Stimulated activated CD4-positive, alpha-beta T cell treated with anti-CD3 and anti-CD28 coated beads, TNF-alpha, amount 100 ng/mL, for 4 hours (primary cell): ENCODE results near the gene SIPA1L3.

Experiments
- DNase-seq, 3 experiments: peaks; one replicate each; pipeline ENCODE4 v3.0.0-alpha.2; 2020; ENCODE audit warnings: low read depth in 3 of 3

The SIPA1L3 gene

DNA sequence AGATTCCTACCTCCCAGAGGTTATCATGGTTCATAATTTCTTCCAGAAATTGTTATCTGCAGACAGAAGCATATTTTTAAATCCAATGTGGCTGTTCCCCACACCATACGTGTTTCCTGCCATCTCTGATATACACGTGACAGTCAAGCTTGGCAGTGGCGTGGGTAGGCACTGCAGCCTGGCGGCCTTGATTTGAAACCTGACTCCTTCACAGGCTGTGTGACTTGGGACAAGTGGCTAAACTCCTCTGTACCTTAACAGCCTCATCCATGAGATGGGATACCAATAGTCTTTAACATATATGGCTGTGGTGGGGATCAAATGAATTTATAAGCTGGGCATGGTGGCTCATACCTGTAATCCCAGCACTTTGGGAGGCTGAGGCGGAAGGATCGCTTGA lies 283.8 kb downstream of the SIPA1L3 start:
- no peak for DNase-seq

DNA sequence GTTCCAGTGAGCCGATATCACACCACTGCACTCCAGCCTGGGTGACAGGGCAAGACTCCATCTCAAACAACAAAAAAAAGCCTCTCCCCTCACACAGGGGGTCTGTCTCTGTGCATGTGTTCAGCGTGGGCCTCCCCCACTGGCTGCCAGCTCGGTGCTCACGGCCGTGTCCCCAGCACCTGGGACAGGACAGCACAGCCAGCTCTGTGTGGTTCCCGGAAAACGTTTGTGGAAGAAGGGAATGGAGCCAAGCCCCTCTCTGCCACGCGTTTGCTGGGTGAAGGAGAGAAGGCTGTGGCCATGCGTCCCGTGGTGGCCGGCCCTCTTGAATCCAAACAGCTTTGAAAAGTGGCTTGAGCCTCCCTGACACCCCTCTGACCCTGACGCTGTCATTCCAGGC lies 284.7 kb downstream of the SIPA1L3 start:
- DNase-seq, result no peak

DNA sequence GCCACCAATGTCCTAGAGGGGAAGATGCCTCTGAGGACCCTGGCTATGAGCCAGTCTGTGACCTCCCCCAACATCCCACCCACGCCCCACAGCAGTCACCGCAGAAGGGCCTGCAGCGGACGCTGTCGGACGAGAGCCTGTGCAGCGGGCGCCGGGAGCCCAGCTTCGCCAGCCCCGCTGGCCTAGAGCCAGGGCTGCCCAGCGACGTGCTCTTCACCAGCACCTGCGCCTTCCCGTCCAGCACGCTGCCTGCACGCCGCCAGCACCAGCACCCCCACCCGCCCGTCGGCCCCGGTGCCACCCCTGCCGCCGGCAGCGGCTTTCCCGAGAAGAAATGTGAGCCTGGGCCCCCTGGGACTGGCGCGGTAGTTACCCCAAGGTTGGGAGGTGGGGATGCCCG lies 286.4 kb downstream of the SIPA1L3 start:
- DNase-seq, result no peak

DNA sequence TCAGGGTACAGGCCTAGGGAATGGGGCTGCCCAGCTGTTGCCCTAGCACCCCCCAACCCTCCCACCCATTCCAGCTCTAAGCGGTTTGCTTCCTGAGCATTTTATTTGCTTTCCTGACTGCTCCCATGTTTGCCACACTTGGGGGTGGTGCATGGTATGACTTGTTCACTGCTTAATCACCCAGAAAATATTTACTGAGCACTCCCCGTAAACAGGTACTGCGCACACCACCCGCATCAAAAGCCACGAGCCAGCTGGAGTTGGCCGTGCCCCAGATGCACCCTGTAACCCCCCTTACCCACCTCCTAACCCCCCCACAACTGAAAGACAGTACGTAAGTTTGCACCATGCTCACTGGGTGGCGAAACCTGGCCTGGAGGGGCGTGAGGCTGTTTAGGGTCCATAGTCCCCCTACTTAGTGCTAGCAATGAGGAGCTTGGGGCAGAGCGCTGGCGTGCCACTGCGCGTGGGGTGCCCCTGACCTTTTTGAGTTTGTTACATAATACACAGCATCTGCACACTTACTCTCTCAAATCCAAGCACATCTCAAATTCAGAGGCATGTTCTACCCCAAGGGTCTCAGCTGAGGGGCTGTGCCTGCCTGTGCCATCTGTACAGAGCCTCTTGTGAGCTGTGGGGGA lies 287.2 kb downstream of the SIPA1L3 start:
- no peak for DNase-seq

DNA sequence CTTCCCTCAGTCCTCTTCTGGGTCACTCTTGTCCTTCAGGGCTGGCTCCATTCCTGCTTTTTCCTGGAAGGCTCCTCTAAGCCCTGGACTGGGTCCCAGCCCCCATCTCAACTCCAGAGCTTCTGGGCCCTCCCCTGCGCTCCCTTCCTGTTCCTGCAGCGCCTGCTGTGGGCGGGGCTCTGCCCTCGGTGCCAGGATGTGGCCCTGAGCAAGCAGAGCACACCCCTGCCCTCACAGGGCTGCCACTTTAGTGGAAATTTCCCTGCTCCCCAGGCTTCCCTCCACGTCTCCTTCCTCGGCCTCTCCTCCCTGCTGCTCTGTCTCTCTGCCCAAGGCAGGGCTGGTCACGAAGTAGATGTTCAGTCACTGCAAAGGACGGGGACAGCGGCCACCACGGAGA lies 288.2 kb downstream of the SIPA1L3 start:
- no peak for DNase-seq

DNA sequence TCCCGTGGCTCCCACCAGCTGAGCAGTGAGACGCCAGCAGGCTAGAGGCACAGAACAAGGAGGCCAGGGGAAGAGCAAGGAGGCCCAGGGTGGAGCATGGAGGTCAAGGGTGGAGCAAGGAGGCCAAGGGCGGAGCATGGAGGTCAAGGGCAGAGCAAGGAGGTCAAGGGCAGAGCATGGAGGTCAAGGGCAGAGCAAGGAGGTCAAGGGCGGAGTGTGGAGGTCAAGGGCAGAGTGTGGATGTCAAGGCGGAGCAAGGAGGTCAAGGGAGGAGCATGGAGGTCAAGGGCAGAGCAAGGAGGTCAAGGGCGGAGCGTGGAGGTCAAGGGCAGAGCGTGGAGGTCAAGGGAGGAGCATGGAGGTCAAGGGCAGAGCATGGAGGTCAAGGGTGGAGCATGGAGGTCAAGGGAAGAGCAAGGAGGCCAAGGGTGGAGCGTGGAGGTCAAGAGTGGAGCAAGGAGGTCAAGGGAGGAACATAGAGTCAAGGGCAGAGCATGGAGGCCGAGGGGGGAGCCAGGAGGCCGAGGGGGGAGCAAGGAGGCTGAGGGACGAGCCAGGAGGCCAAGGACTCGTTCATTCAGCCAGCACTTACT lies 289.3 kb downstream of the SIPA1L3 start:
- no peak for DNase-seq

DNA sequence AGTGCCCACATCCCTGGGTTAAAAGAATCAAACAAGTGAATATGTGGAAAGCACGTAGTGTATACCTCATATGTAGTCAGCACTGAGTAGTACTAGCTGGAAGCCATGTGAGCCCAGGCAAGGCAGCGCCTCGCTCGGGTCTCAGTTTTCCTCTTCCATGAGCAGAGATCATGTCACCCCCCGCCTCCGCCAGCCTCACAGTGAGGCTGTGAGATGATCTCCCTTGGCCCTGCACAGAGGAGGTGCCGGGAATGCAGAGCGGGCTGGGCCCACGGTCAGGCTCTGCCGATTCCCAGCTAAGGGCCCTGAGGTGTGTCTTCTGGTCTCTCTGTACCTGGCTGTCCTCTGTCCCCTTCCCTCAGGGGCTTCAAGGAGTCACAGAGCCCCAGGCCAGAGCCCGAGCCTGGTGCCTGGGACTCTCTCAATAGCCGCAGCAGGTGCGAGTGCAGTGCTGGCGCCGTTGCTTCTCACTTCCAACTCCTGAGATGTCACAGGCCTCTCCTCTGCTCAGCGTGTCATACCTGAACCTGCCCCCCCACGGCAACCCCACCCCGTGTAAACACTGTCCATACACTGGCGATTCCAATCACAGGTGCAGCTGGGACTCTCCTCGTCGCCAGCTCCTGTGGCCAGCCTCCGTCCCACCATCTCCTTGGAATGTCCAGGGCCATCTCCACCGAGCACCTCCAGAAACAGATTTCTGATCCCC lies 290.1 kb downstream of the SIPA1L3 start:
- DNase-seq, result no peak

DNA sequence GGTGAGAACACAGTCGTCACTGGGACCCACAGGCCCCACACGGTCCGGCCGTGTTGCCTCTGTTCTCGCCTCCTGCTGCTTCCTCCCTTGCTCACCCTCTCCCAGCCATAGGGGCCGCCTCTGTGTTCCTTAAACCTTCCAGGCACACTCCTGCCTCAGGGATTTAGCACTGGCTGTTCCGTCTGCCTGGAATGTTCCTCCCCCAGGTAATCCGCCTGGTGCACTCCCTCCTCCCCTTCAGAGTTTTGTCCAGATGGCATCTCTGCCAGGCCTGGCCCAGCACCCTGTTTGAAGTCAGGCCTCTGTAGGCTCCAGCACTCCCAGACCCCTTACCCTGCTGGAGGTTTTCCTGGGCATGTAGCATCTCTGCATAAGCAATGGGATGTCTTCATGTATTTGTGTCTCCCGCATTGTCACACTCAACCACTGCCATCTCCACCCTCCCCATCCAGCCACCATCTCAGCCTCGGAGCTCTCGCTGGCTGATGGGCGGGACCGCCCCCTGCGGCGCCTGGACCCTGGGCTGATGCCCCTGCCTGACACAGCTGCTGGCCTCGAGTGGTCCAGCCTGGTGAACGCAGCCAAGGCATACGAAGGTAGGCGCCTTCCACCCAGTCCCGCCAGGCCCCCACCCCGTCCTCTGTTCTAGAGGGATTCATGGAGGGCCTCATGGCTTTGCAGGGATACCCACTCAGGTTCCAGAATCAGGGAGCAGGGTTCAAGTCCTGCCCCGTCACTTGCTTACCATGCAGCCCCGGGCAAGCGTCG lies 291.1 kb downstream of the SIPA1L3 start:
- no peak for DNase-seq

DNA sequence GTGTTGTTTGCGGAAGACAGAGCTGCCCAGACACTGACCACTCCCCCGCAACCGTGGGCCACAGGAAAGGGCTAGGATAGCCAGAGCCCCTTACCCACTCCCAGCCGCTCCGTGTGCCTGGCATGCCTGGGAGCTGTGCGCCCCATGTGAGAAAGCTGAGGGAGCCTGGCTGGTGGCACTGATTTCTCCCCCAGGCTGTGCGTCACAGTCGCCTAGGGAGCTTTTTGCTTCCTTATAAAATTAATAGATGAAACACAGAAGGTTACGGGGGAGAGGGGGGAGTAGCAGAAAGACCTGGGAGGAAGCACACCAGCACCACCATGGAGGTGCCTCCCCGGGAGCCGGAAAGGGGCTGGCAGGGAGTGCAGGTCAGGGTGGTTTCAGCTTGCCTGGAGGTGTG lies 292.3 kb downstream of the SIPA1L3 start:
- DNase-seq, result no peak

DNA sequence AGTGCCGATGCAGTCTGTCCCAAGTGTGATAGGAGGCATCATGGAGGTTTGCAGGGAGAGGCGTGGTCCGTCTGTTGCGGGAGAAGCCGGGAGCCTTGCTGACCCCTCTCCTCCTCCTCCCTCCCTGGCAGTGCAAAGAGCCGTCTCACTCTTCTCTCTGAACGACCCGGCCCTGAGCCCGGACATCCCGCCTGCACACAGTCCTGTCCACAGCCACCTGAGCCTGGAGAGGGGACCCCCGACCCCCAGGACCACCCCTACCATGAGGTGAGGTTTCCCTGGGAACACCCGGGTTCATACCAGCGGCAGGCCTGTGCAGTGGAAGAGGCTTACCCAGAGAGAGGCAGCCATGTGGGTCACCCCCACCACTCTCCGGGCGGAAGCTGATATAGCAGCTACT lies 294.7 kb downstream of the SIPA1L3 start:
- DNase-seq, result no peak

DNA sequence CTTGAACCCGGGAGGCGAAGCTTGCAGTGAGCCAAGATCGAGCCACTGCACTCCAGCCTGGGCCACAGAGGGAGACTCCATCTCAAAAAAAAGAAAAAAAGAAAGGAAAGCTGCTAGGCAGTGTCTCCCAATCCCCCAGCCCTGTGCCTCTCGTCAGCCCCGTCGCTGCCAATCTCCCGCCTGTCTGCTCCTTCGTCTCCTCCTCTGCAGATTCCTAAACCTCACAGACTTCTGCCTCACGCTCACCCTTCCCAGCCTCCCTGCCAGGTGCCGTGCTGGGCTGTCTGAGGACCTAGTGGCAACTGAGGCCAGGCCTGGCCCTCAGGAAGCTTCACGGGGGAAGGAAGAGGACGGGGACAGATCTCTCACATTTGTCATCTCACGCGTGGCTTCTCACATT lies 295.5 kb downstream of the SIPA1L3 start:
- no peak for DNase-seq

DNA sequence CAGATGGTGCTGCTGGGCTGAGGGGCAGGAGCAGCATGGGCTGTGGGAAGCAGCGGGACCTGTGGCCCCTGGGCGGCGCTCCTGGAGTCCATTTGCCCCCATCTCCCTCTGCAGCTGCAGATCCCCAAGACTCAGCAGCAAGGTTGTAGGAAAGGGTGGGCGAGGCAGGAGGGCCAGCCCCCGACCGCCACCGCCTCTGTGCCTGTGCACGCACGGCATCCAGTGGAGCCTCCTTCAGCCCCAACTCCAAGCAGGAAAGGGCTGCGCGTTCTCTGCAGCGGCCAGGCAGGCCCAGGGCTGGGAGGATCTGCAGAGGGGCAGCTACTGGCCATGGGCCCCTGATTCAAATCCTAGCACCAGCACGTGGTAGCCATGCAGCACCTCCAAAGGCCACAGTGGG lies 296.2 kb downstream of the SIPA1L3 start:
- DNase-seq, result no peak

DNA sequence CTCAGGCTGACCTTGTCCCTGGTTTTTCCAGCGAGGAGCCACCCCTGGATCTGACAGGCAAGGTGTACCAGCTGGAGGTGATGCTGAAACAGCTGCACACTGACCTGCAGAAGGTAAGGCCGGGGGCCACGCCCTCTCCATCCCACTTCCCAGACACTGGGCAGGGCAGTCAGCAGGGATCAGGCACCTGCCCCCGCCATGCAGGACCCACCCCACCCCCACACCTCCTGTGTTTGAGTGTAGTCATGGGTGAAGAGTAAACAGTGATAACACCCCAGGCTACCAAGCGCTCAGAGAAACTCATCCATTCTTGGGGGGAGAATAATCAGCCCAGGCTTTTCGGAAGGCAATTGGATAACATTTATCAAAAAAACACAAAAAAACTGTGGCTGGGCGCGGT lies 297.1 kb downstream of the SIPA1L3 start:
- no peak for DNase-seq

DNA sequence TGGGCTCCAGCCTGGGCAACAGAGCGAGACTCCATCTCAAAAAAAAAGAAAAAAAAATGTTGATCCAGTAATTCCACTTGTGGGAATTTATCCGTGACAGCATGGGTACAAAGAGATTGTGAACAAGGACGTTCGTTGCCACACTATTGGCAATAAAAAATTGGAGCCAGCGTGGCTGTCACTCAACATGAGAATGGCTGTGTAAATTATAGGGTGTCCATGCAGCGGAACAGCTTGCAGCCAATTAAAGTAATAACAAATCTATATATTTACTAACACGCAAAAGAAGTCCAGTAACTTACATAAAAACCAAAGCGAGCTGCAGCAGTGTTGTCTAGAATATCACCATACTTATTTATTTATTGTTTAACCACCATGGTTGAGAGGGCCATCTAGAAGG lies 297.7 kb downstream of the SIPA1L3 start:
- DNase-seq, result no peak

DNA sequence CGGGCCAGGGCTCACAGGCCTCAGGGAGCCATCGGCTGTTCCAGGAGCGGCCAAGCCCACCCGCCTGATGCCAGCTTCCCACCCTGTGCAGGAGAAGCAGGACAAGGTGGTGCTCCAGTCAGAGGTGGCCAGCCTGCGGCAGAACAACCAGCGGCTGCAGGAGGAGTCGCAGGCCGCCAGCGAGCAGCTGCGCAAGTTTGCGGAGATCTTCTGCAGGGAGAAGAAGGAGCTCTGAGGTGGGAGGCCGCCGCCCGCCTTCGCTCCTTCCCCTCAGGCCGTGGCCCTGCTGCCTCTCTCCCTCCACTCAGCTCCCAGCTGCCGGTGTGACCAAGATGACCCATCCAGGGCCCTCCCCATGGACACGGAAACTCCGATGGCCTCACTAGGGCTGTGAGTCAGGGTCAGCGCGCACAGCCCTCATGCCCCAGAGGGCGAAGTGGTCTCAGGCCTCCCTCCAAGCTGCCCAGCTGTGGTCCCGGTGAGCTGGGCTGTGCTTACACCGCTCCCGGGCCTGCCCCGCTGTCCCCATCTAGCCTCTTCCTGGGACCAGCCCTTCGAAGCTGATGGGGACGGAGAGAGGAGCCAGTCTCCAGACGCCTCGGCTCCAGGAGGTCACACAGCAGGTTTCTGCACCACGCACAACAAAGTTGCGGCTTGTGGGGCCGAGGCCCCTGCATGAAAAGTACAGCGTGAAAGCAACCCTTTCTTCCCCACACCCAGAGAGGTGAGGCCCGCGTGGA lies 299.2 kb downstream of the SIPA1L3 start:
- no peak for DNase-seq

DNA sequence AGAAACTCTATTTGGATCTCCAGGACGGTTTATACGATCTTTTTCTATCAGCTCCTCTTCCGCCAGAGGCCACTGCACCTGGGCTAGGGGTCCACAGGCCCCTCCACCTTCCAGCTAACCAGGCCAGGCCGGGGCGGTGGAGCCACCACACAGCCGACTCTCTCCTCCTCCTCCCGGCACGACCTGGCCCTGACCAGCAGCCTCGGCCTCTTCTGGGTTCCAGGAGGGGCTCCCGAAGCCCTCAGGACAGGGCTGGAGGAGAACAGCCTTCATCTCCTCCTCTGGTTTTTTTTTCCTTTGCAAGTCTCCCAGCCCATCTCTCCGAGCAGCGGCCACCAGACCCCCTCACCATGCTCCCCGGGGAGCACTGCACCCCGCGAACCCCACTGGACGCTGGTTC lies 299.9 kb downstream of the SIPA1L3 start:
- no peak for DNase-seq

DNA sequence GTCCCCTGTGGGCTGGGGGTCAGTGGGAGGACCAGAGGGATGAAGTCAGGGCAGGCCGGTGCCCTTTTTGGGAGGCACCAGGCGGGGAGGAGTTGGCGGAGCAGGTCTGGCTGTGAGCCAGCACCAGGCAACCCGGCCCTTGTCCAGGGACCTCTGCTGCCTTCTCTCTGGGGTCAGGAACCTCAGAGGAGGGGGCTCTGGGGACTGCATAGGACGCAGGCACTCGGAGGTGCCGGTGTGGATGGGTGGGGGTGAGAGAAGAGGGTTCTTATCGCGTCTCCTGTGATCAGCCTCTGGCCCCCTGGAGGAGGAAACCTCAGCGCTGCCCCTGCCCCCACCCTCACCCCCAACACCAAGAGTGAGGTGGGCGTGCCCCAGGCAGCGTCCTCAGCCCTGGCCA lies 300.5 kb downstream of the SIPA1L3 start:
- DNase-seq, result no peak

DNA sequence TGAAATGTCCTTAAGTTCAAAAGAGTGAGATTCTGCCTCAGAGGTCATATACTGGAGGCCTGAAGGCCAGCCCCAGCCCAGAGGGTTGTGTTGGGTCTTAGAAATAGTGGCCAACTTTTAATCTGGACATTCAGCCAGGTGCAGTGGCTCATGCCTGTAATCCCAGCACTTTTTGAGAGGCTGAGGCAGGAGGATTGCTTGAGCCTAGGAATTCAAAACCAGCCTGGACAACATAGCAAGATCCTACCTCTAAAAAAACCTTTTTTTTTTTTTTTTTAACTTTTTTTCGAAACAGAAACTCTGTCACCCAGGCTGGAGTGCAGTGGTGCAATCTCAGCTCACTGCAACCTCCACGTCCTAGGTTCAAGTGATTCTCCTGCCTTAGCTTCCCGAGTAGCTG lies 301.6 kb downstream of the SIPA1L3 start:
- DNase-seq, result no peak

DNA sequence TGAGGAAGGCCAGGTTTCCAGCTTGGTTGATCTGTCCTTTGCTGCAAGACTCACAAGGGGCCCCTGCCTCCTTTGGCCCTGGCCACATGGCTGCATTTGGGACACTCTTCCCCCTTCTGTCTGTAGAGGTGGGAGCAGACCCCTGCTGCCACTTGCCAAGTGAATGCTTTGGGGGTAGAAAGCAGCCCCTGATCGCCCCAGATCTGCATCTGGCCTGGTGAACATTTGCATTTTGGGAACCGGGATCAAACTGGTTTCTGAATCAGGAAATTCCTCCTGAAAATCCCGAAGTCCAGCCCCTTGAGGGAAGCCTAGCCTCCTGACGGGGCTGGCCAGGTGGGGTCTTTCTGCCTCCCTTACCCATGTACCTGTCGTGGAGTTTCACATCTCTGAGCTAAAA lies 302.1 kb downstream of the SIPA1L3 start:
- DNase-seq, result no peak

DNA sequence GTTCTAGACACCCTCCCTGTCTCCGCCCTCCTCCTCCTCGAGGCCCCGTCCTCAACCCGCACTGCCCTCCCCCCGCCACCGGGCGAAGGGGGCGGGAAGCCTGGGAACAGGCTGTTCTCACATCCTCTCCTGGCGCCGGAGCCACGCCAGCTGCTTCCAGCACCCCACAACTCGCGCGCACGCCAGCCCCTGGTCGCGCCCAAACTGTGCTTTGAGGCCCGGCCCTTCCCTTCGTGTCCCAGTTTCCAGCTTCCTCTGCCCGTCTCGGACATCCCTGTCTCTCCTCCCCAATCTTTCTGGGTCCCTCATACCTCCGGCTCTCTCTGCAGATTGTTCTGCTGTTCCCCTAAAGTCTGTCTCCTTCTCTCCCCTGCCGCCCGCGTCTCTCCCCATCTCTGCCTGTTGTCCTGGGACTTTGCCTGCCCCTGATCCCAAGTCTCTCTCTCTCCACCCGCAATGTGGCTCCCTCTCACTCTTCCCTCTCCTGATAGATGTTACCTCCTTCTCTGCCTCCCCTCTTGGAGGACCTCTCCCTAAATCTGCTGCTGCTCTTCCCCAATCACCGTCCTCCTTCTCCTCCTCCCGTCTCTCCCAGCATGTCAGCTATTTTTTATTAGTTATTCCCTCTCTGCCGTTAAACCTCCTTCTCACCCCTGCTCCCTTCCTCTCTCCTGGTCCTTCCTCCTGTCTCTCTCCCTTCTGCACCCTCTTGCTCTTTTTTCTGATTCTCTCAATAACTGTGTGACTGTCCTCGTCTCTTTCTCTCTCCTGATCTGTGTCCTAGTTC lies 302.9 kb downstream of the SIPA1L3 start:
- DNase-seq, result no peak

DNA sequence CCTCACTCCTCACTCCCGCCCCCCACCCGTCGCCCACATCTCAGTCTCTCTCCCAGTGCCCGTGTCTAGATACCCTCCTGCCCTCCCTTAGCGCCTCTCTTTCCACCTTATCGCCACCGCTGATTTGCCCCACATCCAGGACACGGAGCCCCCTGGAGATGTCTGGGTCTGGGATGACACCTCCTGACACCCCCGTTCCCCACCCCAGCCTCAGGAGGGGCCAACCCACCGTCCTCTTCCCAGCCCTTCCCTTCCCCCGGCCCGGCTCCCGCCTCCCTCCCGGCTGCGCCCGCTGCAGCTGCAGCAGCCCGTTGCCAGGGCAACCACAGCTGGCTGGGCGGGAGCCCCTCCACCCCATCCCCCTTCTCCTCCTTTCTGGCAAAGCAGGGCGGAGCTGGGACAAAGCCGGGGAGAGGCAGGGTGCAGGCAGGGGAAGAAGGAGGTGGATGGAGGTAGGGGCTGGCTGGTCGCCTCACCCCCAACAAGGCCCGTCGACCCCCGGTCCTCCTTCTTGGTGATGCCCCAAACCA lies 303.5 kb downstream of the SIPA1L3 start:
- no peak for DNase-seq
